ENCODE measurements around the gene TMEM181.

TMEM181 gene

DNA sequence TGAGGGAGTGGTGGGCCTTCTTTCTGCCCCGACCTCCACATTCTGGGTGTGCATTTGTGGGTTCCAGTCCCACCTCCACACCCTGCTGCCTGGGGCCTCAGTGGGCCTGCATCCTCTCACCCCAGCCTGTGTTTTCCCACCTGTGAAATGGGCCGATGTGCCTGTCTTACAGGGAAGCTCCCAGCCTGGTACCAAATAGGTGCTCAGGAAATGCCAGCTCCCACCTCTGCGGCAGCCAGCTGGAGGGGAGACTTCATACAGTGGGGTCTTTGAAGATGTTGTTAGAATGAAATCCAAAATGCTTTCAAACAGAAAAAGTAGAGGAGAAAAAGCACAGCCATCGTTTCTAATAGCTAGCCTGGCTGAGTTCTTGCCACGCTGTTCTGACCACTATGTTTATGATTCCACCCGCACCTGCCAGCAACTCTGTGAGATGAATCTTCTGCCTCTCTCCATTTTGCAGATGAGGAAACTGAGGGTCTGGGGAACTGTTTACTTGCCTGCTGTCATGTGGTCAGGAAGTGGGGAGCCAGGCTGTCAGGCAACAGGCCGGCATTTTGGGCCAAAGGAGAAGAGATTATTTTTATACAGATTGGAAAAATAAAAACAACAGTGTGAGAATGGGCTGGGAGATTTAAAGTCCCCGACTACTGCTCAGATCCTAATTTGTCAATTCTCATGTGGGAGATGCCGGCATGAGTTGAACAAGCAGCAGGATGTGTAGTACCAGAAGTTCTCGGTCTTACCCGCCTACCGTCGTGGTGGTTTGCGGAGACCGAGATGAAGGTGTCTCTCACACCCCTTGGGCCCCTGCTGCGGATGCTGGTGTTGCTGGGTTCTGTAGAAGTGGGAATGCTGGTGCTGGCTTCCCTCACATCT is 4.6 kb downstream of the TMEM181 start:
- DNase-seq (ENCODE audit: low read depth): no peak

DNA sequence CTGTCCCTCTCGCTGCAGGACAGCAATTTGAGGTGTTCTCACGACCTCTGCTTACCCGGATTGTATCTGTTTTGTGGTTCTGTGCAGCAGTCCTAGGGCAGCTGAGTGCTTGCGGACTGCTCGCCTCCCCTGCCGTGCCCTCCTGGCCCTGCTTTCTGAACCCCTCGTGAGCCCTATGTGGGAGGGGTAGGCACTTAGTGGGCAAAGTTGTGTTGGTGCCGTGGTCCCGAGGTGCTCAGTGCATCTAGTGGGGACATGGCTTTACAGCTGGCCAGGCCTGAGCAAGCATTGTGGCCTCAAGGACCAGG is 5.2 kb downstream of the TMEM181 start:
- DNase-seq (ENCODE audit: low read depth): no peak

DNA sequence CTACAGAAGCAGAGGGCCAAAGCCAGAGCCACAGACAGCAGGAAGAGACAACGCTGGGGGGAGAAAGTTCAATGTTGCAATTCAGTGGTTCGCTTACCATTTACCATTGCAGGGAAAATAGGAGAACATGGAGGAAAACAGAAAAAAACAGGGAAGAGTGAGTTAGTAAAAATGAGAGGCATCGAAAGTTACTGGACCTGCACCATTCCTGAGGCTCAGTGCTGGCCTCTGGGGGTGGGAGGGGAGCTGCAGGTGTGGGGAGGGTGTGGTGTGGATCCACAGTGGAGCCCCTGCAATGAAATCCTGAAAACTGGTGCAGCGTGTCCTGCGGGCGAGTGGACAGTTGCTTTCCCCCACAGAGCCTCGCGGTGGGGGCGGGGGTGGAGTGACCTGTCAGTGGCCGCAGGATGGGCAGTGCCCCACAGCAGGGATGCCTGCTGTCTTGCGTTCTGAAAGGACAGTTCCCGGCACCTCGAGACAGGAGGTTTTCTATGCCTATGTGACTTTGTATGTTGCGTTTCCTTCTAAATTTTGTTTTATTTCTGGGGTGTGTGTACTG is 5.7 kb downstream of the TMEM181 start:
- DNase-seq (ENCODE audit: low read depth): no peak

DNA sequence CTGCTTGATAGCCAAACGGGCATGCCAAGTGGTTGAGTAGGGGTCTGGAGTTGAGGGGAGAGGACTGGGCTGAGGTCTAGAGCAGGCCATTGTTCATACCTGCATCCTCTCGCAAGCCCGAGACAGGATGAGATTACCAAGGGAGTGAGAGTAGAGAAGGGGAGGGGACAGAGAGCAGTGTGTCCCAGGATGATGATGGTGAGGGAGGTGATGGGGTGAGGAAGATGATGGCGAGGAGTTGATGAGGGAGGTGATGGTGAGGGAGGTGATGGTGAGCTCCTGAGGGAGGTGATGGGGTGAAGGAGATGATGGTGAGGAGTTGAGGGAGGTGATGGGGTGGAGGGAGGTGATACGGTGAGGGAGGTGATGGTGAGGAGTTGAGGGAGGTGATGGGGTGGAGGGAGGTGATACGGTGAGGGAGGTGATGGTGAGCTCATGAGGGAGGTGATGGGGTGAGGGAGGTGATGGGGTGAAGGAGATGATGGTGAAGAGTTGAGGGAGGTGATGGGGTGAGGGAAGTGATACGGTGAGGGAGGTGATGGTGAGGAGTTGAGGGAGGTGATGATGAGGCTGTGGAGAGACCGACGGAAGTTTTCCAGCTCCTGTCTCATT is 6.4 kb downstream of the TMEM181 start:
- no peak for DNase-seq (ENCODE audit: low read depth)

DNA sequence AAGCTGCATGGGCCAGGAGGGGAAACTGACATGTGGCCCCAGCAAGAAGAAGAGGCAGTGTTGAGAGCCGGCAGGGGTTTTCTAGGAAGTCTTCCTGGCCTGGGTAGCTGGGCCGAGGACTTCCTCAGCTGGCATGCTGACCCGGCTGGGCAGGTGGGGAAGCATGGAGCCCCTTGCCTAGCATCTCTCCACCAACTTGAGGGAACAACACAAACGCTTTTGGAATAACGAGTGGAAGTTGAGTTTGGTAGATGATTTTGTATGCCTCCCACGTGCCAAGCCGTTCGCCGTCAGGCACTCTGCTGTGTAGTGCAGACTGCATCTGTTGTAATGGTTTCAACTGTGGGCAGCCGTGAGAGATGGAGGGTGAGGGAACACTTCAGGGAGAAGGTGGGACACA is 7.3 kb downstream of the TMEM181 start:
- DNase-seq (ENCODE audit: low read depth): no peak

DNA sequence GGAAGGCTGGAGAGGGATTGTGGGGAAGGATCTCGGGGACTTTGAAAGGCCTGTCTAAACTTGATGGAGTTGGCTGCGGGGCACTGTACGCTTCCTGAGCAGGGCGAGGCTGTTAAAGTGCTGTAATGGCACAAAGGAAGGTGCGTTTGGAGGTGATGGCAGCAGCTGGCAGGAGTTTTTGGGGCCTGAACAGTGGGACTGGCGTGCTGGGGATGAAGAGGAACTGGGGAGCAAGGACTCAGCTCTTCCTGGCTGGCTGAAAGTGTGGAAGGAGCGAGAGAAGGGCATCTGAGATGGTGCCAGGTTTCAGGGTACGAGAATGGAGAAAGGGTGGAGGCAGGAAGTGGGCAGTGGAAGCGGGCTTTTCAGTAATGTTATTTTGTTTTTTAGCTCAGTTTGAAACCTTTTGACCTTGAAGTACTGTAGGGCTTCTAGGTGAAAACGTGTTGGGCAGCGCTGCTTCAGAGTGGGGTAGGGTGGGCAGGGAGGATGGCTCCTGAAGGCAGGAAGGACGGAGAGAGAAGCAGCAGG is 8.0 kb downstream of the TMEM181 start:
- DNase-seq (ENCODE audit: low read depth): no peak

DNA sequence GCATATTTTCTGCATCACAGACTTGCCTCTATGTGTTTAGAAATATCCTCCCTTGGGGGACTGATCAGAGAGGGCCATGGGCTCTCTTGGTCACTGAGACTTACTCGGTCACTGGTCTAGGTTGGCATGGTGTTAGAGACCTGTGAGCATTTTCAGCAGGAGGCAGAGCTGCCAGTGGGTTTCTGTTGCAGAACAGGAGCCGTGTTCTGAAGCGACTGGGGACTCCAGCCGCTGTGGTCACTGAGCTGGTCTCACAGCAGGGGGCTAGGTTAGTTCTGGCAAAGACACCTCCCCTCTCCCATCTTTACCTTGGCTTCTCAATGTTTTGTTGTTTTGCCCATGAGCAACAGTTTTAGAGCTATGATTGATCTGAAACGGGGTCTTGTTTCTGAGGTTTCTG is 8.7 kb downstream of the TMEM181 start:
- DNase-seq (ENCODE audit: low read depth): no peak

DNA sequence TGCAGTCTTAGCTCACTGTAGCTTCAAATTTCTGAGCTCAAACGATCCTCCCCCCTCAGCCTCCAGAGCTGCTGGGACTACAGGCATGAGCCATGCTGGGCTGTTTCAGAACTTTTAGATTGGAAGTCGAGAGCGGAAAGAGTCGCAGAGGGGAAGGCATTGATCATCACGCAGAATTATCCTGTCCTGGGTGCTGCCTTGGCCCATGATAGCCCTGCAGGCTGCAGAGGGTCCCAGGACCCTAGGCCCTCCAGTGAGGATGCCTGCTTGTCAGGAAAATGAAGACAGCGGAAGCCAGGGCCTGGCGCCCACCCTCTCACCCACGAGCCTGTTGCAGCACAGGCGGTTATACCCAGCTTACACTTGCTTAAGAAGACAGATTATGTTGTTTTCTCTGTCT is 9.1 kb downstream of the TMEM181 start:
- no peak for DNase-seq (ENCODE audit: low read depth)

DNA sequence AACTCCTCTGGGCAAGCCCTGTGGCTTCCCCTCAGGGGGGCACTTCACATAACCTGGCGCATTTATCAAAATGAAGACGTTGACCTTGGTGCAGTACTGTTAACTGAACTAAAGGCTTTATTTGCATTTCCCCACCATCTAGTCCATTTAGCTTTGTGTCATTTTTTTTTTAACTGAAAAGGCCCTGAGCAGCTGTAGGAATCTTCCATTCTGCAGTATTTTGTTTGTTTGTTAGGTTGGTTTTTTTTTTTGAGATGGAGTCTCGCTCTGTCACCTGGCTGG is 10.7 kb downstream of the TMEM181 start:
- no peak for DNase-seq (ENCODE audit: low read depth)

DNA sequence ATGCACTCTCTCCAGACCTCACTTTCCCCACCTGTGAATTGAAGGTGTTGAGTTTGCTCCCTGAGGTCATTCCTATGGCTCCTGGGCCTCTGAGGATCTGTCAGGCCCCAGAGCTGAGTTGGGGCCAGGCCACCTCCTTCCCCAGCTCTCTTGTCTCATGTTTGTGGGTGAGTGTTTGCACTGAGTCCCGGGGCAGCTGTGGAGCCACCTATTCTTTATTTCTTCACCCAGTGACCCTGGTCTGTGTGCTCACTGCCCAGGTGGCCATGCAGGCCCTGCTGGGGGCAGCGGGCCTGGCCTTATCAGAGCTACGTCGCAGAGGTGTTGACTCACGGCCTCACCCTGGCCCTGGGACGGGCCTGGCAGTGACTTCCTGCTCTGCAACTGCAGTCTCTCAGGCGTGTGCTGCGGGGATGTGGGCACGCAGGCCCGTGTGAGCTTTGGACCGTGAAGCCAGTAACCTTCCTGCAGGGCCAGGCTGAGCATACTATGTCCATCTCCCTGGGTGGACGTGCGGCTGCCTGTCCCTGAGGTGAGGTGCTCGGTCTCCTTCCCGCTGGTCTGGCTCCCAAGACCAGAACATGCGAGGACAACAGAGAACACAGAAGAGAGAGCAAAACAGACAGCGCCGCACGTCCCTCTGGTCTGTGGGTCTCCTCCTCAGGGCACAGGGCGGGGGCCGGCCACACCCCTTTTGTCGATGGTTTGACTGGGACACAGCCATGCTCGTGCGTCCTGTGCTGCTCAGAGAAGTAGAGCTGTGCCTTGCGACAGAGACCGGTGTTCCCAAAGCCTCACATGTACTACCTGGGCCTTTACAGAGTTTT is 12.1 kb downstream of the TMEM181 start:
- DNase-seq (ENCODE audit: low read depth): no peak

DNA sequence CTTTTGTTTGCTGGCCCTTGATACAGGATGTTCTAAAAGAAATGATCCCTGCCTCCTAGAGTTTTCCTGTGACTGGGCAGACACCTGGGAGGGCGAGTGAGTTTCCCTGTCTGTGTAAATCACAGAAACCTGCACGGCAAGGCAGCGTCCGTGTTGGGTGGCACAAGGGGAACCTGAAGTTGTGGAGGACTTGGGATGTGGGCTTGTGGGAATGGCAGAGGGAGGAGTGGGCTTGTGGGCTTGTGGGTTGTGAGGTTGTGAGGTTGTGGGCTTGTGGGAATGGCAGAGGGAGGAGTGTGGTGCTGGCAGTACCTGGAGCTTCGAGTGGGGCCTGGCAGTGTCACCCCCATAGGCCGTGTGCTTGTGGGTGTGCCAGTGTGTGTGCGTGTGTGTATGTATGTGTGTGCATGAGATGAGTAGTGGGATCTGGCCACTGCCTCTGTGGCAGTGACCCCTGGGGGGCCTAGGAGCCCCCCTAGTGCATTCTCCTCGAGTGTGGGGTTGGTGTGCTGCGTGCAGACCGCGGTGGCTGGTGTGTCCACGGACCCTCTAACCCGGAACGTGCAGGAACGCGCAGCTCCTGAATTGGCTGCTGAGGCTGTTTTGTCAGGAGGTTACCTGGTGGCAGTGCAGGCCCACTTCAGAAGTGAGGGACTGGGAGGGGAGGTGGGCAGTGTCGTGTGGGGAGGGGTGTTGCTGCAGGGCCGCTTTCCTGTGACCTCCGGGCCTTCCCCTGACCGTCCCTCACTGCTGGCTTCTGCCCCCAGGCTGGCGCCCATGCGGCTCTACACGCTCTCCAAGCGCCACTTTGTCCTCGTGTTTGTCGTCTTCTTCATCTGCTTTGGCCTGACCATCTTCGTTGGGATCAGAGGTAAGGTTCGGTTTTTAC is 13.0 kb downstream of the TMEM181 start:
- no peak for DNase-seq (ENCODE audit: low read depth)

DNA sequence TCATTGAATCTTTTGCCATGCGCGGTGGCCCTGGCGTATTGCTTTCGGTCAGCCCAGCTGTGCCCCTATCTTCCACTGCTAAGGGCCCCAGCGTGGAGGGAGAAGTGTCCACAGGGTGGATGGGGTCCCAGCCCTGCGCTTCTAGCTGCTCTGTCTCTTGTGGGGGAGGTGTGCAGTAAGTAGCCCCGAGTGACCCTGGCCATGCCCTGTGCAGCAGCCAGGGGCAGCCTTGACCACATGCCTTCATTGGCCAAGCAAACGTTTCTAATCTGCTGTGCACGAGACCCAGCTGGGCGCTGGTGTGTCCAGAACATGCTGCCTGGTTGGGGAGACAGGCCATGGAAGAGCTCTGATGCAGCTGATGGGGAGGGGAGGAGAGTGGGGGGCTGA is 13.6 kb downstream of the TMEM181 start:
- DNase-seq (ENCODE audit: low read depth): no peak

DNA sequence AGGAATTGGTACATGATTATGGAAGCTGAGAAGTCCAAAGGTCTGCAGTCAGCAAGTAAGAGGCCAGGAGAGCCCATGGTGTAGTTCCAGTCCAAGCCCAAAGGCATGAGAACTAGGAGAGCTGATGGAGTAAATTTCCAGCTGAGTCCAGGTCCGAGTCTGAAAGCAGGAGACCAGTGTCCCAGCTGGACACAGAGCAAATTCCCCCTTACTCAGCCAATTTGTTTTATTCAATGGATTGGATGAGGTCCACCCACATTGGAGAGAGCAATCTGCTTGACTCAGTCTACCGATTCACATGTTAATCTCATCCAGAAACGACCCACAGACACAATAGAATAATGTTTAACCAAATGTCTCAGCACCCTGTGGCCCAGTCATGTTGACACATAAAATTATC is 14.9 kb downstream of the TMEM181 start:
- no peak for DNase-seq (ENCODE audit: low read depth)

DNA sequence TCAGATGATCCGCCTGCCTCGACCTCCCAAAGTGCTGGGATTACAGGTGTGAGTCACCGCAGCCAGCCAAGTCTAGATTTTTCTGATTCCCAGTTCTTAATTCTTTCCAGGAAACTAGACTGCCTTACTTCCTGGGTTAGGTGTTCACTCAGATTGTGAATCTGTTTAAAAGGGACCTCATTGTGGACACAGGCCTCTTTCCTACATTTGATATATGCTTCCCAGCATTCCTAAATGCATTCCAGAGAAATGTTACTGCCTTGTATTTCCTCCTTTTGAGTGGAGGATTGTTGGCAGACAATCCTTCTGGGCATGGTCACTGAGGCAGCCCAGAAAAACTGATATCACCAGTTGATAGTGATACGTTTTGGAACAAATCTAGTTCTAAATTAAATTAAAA is 15.7 kb downstream of the TMEM181 start:
- DNase-seq (ENCODE audit: low read depth): no peak

DNA sequence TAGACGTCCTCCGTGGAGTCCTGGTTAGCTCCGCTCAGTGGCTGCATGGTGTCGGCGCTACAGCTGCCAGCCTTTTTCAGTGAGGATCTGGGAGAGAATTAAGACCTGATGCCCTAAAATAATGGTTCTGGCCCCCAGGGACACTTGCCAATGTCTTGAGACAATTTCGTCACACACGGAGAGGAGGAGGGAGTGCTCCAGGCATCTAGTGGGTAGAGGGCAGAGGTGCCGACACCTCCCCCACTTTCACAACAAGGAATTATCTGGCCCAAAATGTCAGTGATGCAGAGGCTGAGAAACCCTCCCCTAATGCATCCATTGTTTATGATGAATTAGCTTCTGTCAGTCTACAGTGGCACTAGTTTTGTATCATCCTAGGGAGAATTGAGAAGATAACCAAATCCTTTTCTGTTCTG is 24.4 kb downstream of the TMEM181 start:
- no peak for DNase-seq (ENCODE audit: low read depth)

DNA sequence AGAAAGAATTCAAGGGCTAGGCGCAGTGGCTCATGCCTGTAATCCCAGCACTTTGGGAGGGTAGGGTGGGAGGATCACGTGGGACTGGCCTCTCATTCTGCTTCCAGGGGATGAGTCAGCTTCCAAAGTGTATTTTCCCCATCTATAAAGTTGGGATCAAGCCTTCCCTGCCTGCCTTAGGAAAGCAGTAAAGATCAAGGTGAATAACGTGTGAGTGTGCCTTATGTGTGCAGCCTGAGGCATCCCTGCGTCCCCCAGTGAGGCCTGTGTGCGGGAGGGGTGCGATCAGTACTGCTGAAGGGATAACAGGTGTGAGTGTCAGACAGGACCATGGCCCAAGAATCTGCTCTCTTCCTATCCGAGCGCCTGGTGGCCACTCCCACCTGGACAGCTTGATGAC is 26.8 kb downstream of the TMEM181 start:
- DNase-seq (ENCODE audit: low read depth): no peak

DNA sequence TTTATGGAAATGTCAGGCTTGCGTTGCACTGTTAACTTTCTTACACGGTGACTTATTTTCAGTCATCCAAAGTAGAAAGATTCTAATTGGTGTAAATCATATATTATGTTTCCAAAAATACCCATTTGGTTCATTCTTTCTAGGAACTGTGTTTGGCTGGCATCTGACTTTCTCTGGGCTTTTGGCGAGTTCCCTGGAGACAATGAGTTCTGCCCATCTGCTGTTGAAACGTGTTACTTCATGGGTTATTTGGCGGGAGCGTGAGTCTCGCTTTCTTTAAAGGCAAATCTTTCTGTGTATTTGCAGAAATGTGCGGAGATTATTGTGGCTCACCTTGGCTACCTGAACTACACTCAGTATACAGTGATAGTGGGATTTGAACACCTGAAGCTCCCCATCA is 29.5 kb downstream of the TMEM181 start:
- DNase-seq (ENCODE audit: low read depth): no peak

DNA sequence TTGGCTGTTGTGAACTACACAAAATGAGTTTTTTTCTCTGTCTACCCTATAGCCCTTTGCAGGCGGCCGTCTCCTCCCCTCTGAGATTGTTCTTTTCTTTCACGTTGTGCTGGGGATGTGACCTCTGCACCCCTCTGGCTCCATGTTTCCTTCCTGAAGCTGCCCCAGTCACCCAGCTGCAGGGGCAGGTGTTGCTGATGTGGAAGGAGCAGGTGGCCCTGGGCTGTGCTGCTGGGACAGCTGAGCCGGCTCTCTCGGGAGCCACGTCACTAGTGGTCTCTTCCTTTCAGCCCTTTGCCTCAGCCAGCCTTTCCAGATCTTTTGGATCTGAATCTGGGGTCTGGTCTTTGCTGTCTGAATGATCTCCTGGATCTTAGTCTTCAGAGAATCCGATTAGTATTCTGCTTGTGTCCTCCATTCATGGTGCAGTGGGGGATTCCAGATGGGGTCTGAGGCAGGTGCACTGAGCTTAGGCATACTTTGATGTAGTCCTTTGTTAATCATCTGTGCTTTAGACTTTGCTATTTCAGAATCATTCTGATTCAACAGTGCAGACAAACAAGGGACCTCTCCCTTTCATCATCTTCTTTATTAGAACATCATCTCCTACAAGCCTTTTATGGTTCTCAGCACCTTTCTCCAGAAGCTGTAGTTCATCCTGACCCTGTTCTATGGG is 31.4 kb downstream of the TMEM181 start:
- DNase-seq (ENCODE audit: low read depth): no peak

DNA sequence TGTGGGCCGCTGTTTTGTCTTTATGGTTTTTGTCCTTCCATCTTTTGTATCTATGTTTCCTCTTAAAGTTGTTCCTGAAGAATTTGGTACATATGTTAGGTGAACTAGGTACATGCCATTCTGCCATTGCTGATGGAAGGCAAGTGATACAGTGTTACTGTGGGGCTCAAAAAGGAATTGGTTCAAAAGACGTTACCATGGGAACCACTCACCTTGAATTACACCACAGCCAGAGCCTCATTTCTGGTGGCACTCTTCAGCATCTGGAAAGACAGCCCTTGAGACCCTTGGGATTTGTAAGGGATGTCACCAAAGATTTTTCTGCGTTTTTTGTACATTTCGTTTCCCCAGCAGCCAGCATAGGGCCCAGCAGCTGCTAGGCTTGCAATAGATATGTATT is 31.9 kb downstream of the TMEM181 start:
- no peak for DNase-seq (ENCODE audit: low read depth)

DNA sequence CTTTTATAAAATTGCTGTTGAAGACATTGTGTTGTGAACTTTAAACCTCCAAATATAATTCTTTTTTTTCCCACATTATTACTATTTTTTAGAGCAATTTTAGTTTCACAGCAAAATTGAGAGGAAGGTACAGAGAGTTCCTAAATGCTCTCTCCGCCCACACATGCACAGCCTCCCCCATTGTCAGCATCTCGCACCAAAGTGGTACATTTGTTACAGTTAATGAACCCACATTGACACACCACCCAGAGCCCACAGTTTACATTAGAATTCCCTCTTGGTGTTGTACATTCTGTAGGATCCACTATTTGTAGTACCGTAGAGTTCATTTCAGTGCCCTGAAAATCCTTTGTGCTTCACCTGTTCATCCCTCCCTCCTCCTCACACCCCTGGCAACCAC is 33.8 kb downstream of the TMEM181 start:
- no peak for DNase-seq (ENCODE audit: low read depth)

DNA sequence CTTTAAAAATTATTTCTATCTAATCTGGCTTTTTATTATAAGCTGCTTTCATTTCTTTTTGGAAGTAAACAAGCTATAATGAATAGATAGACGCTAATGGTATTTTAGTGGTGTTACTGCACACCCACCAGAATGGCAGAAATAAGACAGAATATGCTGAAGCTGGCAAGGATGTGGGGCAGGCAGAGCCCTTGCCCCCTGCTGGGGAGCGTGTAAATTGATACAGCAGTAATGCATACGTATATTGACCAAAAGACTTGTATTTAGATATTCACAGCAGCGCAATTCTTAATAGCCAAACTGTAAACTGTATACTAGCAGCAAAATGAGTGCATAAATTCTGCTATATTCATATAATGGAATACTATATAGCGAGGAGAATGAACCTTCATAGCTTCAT is 35.3 kb downstream of the TMEM181 start:
- DNase-seq (ENCODE audit: low read depth): no peak

Measured in T-helper 22 cell (primary cell).